NCI-H2081 treated with DMSO at 0.1 percent for 48 hours (cell line): Measurements from ENCODE around the gene MDFIC.
"Not testable (repeated sequence)": the region's sequence is repeated elsewhere in the genome, so short reads cannot be mapped to it uniquely, and the experiment has no call there.

Experiments used
- DNase-seq: peaks from one replicate; lab custom pipeline; 2025; lab: John Stamatoyannopoulos, UW

Gene MDFIC

GRCh38 chr7:114922026-114922651 lies at the start of gene MDFIC:
Gene MDFIC, plus strand, starts transcription at chr7:114922094. Its CDS starts 940 bp downstream, at chr7:114923034.
- DNase-seq: no peak

- no peak for DNase-seq
Measured at GRCh38 chr7:114874170-114874569, 47.7 kb upstream of the MDFIC start.

GRCh38 chr7:114875186-114875585 lies 46.7 kb upstream of the MDFIC start:
- DNase-seq: no peak

GRCh38 chr7:114879554-114879953 lies 42.3 kb upstream of the MDFIC start:
- no peak for DNase-seq

- DNase-seq: no peak
Measured at GRCh38 chr7:114885836-114886235, 36.1 kb upstream of the MDFIC start.

GRCh38 chr7:114886241-114886640 lies 35.7 kb upstream of the MDFIC start:
- no peak for DNase-seq

GRCh38 chr7:114889116-114889515 lies 32.8 kb upstream of the MDFIC start:
- not testable (repeated sequence) for DNase-seq

- DNase-seq: no peak
Measured at GRCh38 chr7:114889646-114890285, 32.1 kb upstream of the MDFIC start.

GRCh38 chr7:114890561-114890960 lies 31.3 kb upstream of the MDFIC start:
- no peak for DNase-seq

- no peak for DNase-seq
Measured at GRCh38 chr7:114900127-114900526, 21.8 kb upstream of the MDFIC start.

- no peak for DNase-seq
Measured at GRCh38 chr7:114901771-114902170, 20.1 kb upstream of the MDFIC start.

GRCh38 chr7:114903131-114903530 lies 18.8 kb upstream of the MDFIC start:
- DNase-seq: no peak

GRCh38 chr7:114910787-114911186 lies 11.1 kb upstream of the MDFIC start:
- no peak for DNase-seq

- DNase-seq: no peak
Measured at GRCh38 chr7:114911411-114911810, 10.5 kb upstream of the MDFIC start.

- no peak for DNase-seq
Measured at GRCh38 chr7:114916261-114916892, 5.5 kb upstream of the MDFIC start.

GRCh38 chr7:114917211-114917839 lies 4.6 kb upstream of the MDFIC start:
- DNase-seq: no peak

- DNase-seq: no peak
Measured at GRCh38 chr7:114919587-114919986, 2.3 kb upstream of the MDFIC start.

GRCh38 chr7:114921631-114922025 lies 266 bp upstream of the MDFIC start:
- no peak for DNase-seq

GRCh38 chr7:114922652-114923402 lies 933 bp downstream of the MDFIC start:
- no peak for DNase-seq

- no peak for DNase-seq
Measured at GRCh38 chr7:114923403-114923713, 1.5 kb downstream of the MDFIC start.

GRCh38 chr7:114924038-114924712 lies 2.3 kb downstream of the MDFIC start:
- no peak for DNase-seq

GRCh38 chr7:114925434-114925833 lies 3.5 kb downstream of the MDFIC start:
- no peak for DNase-seq
